T-helper 2 cell treated with Interferon-gamma antibody and Interleukin-4, amounts not matched to agents 5 μg/mL and 100 μg/mL, for 36 hours (primary cell): ENCODE data around the gene YKT6.
"Not testable (repeated sequence)": the region's sequence is repeated elsewhere in the genome, so short reads cannot be mapped to it uniquely, and the experiment has no call there.

ENCODE experiments used
- DNase-seq: peaks from one replicate; pipeline ENCODE4 v3.0.0; 2021; ENCODE audit warnings: low spot score
- H3K27ac Mint-ChIP-seq: one replicate; pipeline ENCODE4 v1.8.0; 2021; ENCODE audit warnings: mild to moderate bottlenecking, mixed read lengths
- H3K27me3 Mint-ChIP-seq: one replicate; pipeline ENCODE4 v1.8.0; 2021; ENCODE audit warnings: low read depth, mixed read lengths
- H3K36me3 Mint-ChIP-seq: one replicate; pipeline ENCODE4 v1.8.0; 2021; ENCODE audit warnings: low read depth, mixed read lengths
- H3K4me1 Mint-ChIP-seq: one replicate; pipeline ENCODE4 v1.8.0; 2021; ENCODE audit warnings: low read depth, mixed read lengths
- H3K4me3 Mint-ChIP-seq: one replicate; pipeline ENCODE4 v1.8.0; 2022; ENCODE audit warnings: mild to moderate bottlenecking, moderate library complexity, mixed read lengths
- H3K9me3 Mint-ChIP-seq: one replicate; pipeline ENCODE4 v1.8.0; 2021; ENCODE audit warnings: mixed read lengths

YKT6 gene

GRCh38 chr7:44194069-44194468, 6.7 kb upstream of the YKT6 start:
- peak; percentile 29 for DNase-seq
- no peaks in the 10 kb centered on the region for H3K9me3 Mint-ChIP-seq
- H3K4me1 Mint-ChIP-seq: peaks cover 7% of the 10 kb centered on the region
- H3K27ac Mint-ChIP-seq: no peak overlapping the region
- no peaks in the 10 kb centered on the region for H3K36me3 Mint-ChIP-seq
- H3K27me3 Mint-ChIP-seq: peaks cover 3% of the 10 kb centered on the region
- no peak overlapping the region for H3K4me3 Mint-ChIP-seq

GRCh38 chr7:44194562-44195145, 6.1 kb upstream of the YKT6 start:
- Mint-ChIP-seq H3K36me3 (no peaks in the 10 kb centered on the region), H3K9me3 (no peaks in the 10 kb centered on the region), H3K4me1 (peaks cover 7% of the 10 kb centered on the region), H3K4me3 (no peak overlapping the region), H3K27ac (no peak overlapping the region), H3K27me3 (peaks cover 3% of the 10 kb centered on the region)
- DNase-seq: no peak

- Mint-ChIP-seq H3K36me3 (no peaks in the 10 kb centered on the region), H3K9me3 (no peaks in the 10 kb centered on the region), H3K27me3 (peaks cover 3% of the 10 kb centered on the region), H3K4me3 (no peak overlapping the region), H3K27ac (no peak overlapping the region), H3K4me1 (peaks cover 7% of the 10 kb centered on the region)
- DNase-seq: no peak
These were observed 4.9 kb upstream of the YKT6 start for GRCh38 chr7:44195889-44196288.

- Mint-ChIP-seq H3K27ac (no peak overlapping the region), H3K9me3 (no peaks in the 10 kb centered on the region), H3K4me1 (peaks cover 9% of the 10 kb centered on the region), H3K36me3 (no peaks in the 10 kb centered on the region), H3K4me3 (no peak overlapping the region), H3K27me3 (peaks cover 3% of the 10 kb centered on the region)
- DNase-seq: peak; percentile 14
These were observed 4.3 kb upstream of the YKT6 start for GRCh38 chr7:44196450-44196872.

- no peaks in the 10 kb centered on the region for H3K9me3 Mint-ChIP-seq
- no peak overlapping the region for H3K4me3 Mint-ChIP-seq
- peaks cover 17% of the 10 kb centered on the region for H3K4me1 Mint-ChIP-seq
- no peak overlapping the region for H3K27ac Mint-ChIP-seq
- H3K36me3 Mint-ChIP-seq: no peaks in the 10 kb centered on the region
- no peak for DNase-seq
- peaks cover under 1% of the 10 kb centered on the region for H3K27me3 Mint-ChIP-seq
These were observed 3.3 kb upstream of the YKT6 start for GRCh38 chr7:44197474-44197873.

- H3K27ac Mint-ChIP-seq, H3K9me3 Mint-ChIP-seq, H3K27me3 Mint-ChIP-seq, DNase-seq: not testable (repeated sequence)
- Mint-ChIP-seq H3K4me3 (peak overlapping the region; percentile 74), H3K36me3 (peaks cover 11% of the 10 kb centered on the region), H3K4me1 (peaks cover 23% of the 10 kb centered on the region)
These were observed 615 bp upstream of the YKT6 start for GRCh38 chr7:44200163-44200562.

GRCh38 chr7:44201813-44202212, 1.0 kb downstream of the YKT6 start:
- H3K9me3 Mint-ChIP-seq: no peaks in the 10 kb centered on the region
- peak overlapping the region; percentile 89 for H3K4me3 Mint-ChIP-seq
- H3K4me1 Mint-ChIP-seq: peaks cover 20% of the 10 kb centered on the region
- no peaks in the 10 kb centered on the region for H3K27me3 Mint-ChIP-seq
- no peak overlapping the region for H3K27ac Mint-ChIP-seq
- H3K36me3 Mint-ChIP-seq: peaks cover 20% of the 10 kb centered on the region
- no peak for DNase-seq

- no peak for DNase-seq
- peaks cover 20% of the 10 kb centered on the region for H3K4me1 Mint-ChIP-seq
- no peaks in the 10 kb centered on the region for H3K9me3 Mint-ChIP-seq
- no peak overlapping the region for H3K27ac Mint-ChIP-seq
- no peaks in the 10 kb centered on the region for H3K27me3 Mint-ChIP-seq
- peaks cover 36% of the 10 kb centered on the region for H3K36me3 Mint-ChIP-seq
- H3K4me3 Mint-ChIP-seq: no peak overlapping the region
These were observed 5.2 kb downstream of the YKT6 start for GRCh38 chr7:44206008-44206407.

- Mint-ChIP-seq H3K27ac (no peak overlapping the region), H3K36me3 (peaks cover 37% of the 10 kb centered on the region), H3K27me3 (no peaks in the 10 kb centered on the region), H3K4me3 (no peak overlapping the region), H3K4me1 (peaks cover 7% of the 10 kb centered on the region), H3K9me3 (no peaks in the 10 kb centered on the region)
- DNase-seq: no peak
These were observed 7.3 kb downstream of the YKT6 start for GRCh38 chr7:44208085-44208484.

GRCh38 chr7:44210107-44210506, 9.3 kb downstream of the YKT6 start:
- Mint-ChIP-seq H3K36me3 (peaks cover 28% of the 10 kb centered on the region), H3K9me3 (no peaks in the 10 kb centered on the region), H3K27me3 (no peaks in the 10 kb centered on the region), H3K4me3 (no peak overlapping the region), H3K27ac (no peak overlapping the region), H3K4me1 (no peaks in the 10 kb centered on the region)
- DNase-seq: no peak

- Mint-ChIP-seq H3K4me1 (no peaks in the 10 kb centered on the region), H3K36me3 (peaks cover 24% of the 10 kb centered on the region), H3K27me3 (no peaks in the 10 kb centered on the region), H3K9me3 (no peaks in the 10 kb centered on the region), H3K27ac (no peak overlapping the region), H3K4me3 (no peak overlapping the region)
- DNase-seq: no peak
These were observed 10.4 kb downstream of the YKT6 start for GRCh38 chr7:44211126-44211675.

- Mint-ChIP-seq H3K4me1 (no peaks in the 10 kb centered on the region), H3K9me3 (no peaks in the 10 kb centered on the region), H3K27ac (no peak overlapping the region), H3K36me3 (peaks cover 19% of the 10 kb centered on the region), H3K4me3 (no peak overlapping the region), H3K27me3 (no peaks in the 10 kb centered on the region)
- no peak for DNase-seq
These were observed 11.2 kb downstream of the YKT6 start for GRCh38 chr7:44212018-44212417.

- Mint-ChIP-seq H3K27ac (no peak overlapping the region), H3K4me3 (no peak overlapping the region), H3K4me1 (no peaks in the 10 kb centered on the region), H3K27me3 (no peaks in the 10 kb centered on the region), H3K36me3 (peaks cover 19% of the 10 kb centered on the region), H3K9me3 (no peaks in the 10 kb centered on the region)
- DNase-seq: no peak
These were observed 11.9 kb downstream of the YKT6 start for GRCh38 chr7:44212581-44213184.

- Mint-ChIP-seq H3K4me3 (no peak overlapping the region), H3K4me1 (no peaks in the 10 kb centered on the region), H3K27me3 (no peaks in the 10 kb centered on the region), H3K27ac (no peak overlapping the region), H3K9me3 (no peaks in the 10 kb centered on the region), H3K36me3 (peaks cover 16% of the 10 kb centered on the region)
- no peak for DNase-seq
These were observed 12.6 kb downstream of the YKT6 start for GRCh38 chr7:44213206-44213876.
